Hepatocyte (in vitro differentiated cells): Measurements from ENCODE around the gene BTRC. TPM values are rescaled to one million over a fixed set of nuclear protein-coding genes. Genes with fewer than 3 reads are reported as not detected.

Experiments used
- DNase-seq: peaks from one replicate; pipeline ENCODE4 v3.0.0-alpha.2; 2016; ENCODE audit warnings: low spot score
- H2AFZ ChIP-seq: fragments of 200-600 bp; sonication (generic); 2 replicates; pipeline ENCODE4 v1.6.0; 2016; ENCODE audit warnings: antibody characterized with exemption, mild to moderate bottlenecking
- H3K27ac ChIP-seq: fragments of 200-600 bp; sonication (generic); 2 replicates; pipeline ENCODE4 v1.5.1; 2016; ENCODE audit warnings: mild to moderate bottlenecking
- H3K27me3 ChIP-seq: fragments of 200-600 bp; sonication (generic); 2 replicates; pipeline ENCODE4 v1.6.1; 2016
- H3K36me3 ChIP-seq: fragments of 200-600 bp; sonication (generic); replicated peaks from 2 replicates; pipeline ENCODE4 v1.5.1; 2016; ENCODE audit warnings: low read depth; ENCODE audit not compliant: insufficient read depth
- H3K4me1 ChIP-seq: fragments of 200-600 bp; sonication (generic); 2 replicates; pipeline ENCODE4 v1.5.1; 2016; ENCODE audit warnings: mild to moderate bottlenecking, moderate library complexity; ENCODE audit not compliant: insufficient read depth
- H3K4me2 ChIP-seq: fragments of 200-600 bp; sonication (generic); 2 replicates; pipeline ENCODE4 v1.6.0; 2016
- H3K4me3 ChIP-seq: fragments of 200-600 bp; sonication (generic); 2 replicates; pipeline ENCODE4 v1.5.1; 2016; ENCODE audit warnings: mild to moderate bottlenecking
- H3K79me2 ChIP-seq: fragments of 200-600 bp; sonication (generic); 2 replicates; pipeline ENCODE4 v1.6.0; 2017; ENCODE audit warnings: mild to moderate bottlenecking
- H3K9me2 ChIP-seq: fragments of 200-600 bp; sonication (generic); replicated peaks from 2 replicates; pipeline ENCODE4 v1.6.0; 2017; ENCODE audit warnings: mild to moderate bottlenecking; ENCODE audit not compliant: insufficient read depth
- H3K9me3 ChIP-seq: fragments of 200-600 bp; sonication (generic); 2 replicates; pipeline ENCODE4 v1.5.1; 2016; ENCODE audit warnings: low read depth, mild to moderate bottlenecking
- H4K20me1 ChIP-seq: fragments of 200-600 bp; sonication (generic); 2 replicates; pipeline ENCODE4 v1.6.0; 2016; ENCODE audit warnings: mild to moderate bottlenecking; ENCODE audit not compliant: insufficient read depth, poor library complexity, severe bottlenecking
- EZH2 ChIP-seq: fragments of 200-600 bp; sonication (generic); IDR thresholded peaks from 2 replicates; pipeline ENCODE4 v1.6.1; 2016; ENCODE audit warnings: antibody characterized with exemption, mild to moderate bottlenecking, borderline replicate concordance
- EZH2phosphoT487 ChIP-seq: fragments of 200-600 bp; sonication (generic); IDR thresholded peaks from one replicate; pipeline ENCODE4 v1.6.1; 2018; ENCODE audit warnings: antibody characterized with exemption, mild to moderate bottlenecking, low read depth, moderate library complexity; ENCODE audit not compliant: unreplicated experiment, severe bottlenecking
- WGBS: methylation state at CpG from one replicate; pipeline ENCODE4 v1.1.6; 2016; ENCODE audit warnings: low lambda C conversion rate; ENCODE audit errors: missing lambda C conversion rate; 5-methylcytosine and 5-hydroxymethylcytosine counted together
- microRNA-seq: library from miRNA; unstranded; fragments of <30 nt; microRNA quantifications from one replicate; pipeline ENCODE4, GENCODE V29; 2017
- polyA plus RNA-seq: library from polyadenylated mRNA; unstranded; fragments of >200 nt; fragmentation: Nextera tagmentation; extraction: Ambion mirVana; gene quantifications from 2 replicates; pipeline ENCODE4 v1.2.1, GENCODE V29; 2016
- small RNA-seq: library from RNA; depleted of rRNA; stranded (forward); fragments of <200 nt; gene quantifications from one replicate; pipeline ENCODE3, GENCODE V24; 2014
- total RNA-seq: library from RNA; depleted of rRNA; stranded (reverse); fragments of >200 nt; gene quantifications from 2 replicates; pipeline ENCODE4 v1.2.3, GENCODE V29; 2014
- TF ChIP-seq, protein P1 (sequence below): fragments of 200-600 bp; sonication (generic); IDR thresholded peaks from 2 replicates; pipeline ENCODE4 v1.5.1; 2016; ENCODE audit warnings: antibody characterized with exemption, mild to moderate bottlenecking; ENCODE audit not compliant: poor library complexity

Gene BTRC
- total and polyA plus RNA-seq, 2 experiments from 2014 or later, result 14.5 to 24.3 TPM

DNA sequence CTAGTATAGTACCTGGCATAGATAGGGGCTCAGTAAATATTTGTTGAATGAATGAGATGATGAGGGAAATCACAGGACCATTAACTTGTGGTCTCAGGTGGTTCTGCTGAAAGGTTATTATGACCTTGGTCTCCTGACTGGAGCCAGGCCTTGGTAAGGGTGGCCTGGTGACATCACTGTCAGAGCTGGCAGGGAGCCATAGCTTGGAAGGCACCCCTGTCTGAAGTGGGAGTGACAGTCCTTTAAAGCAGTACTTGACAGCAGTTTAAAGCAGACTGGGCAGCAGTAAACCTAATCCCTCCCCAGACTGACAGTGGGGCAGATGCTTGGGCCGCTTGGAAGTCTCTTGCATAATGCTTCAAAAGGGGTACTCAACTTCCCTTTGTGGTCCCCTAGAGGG lies 247.6 kb downstream of the BTRC start:
- Histone ChIP-seq H3K27ac (no peak overlapping the region), H3K79me2 (no peaks in the 10 kb centered on the region), H3K36me3 (no peaks in the 10 kb centered on the region), H3K4me1 (no peaks in the 10 kb centered on the region), H2AFZ (no peak overlapping the region), H3K4me2 (no peak overlapping the region), H3K9me3 (no peaks in the 10 kb centered on the region), H4K20me1 (no peaks in the 10 kb centered on the region), H3K9me2 (no peaks in the 10 kb centered on the region), H3K27me3 (no peaks in the 10 kb centered on the region), H3K4me3 (no peak overlapping the region)
- no peak for DNase-seq
- WGBS, result 89% methylated on average over 1 of the region's 1 CpG
- TF ChIP-seq EZH2phosphoT487 (no peak), EZH2 (no peak)

DNA sequence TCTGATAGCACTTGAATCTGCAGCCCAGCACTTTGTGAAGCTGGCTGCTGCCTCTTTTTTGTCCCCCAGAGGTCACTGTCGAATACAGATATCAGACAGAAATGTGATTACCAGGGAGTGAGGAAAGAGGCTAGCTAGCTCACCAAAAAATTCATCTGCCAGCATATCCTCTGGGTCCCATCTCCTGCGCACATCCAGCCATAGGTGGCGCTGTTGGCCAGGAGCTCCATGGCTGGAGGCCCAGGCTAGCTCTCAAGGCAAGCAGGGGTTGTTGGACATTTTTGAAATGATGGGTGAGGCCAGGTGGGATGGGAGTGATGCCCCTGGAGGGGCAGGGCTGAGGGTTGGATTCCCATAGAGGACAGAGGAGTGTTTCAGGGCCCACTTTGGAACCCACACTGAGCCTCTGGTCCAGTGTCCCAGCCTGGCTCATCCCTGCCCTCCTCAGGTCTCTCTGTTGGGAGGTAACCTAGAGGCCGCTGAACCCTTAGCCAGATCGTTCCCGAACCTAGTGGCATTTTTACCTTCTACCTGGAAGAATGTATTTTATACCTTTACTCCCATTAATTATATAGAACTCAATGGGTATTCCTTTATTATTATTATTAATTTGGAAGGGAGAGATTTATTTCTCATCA lies 248.9 kb downstream of the BTRC start:
- DNase-seq, result peak; percentile 82
- TF ChIP-seq, protein P1, sequence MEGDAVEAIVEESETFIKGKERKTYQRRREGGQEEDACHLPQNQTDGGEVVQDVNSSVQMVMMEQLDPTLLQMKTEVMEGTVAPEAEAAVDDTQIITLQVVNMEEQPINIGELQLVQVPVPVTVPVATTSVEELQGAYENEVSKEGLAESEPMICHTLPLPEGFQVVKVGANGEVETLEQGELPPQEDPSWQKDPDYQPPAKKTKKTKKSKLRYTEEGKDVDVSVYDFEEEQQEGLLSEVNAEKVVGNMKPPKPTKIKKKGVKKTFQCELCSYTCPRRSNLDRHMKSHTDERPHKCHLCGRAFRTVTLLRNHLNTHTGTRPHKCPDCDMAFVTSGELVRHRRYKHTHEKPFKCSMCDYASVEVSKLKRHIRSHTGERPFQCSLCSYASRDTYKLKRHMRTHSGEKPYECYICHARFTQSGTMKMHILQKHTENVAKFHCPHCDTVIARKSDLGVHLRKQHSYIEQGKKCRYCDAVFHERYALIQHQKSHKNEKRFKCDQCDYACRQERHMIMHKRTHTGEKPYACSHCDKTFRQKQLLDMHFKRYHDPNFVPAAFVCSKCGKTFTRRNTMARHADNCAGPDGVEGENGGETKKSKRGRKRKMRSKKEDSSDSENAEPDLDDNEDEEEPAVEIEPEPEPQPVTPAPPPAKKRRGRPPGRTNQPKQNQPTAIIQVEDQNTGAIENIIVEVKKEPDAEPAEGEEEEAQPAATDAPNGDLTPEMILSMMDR, result peak; percentile 76
- TF ChIP-seq EZH2phosphoT487 (no peak), EZH2 (no peak)
- no peak overlapping the region for H3K27ac ChIP-seq
- H2AFZ ChIP-seq, result no peak overlapping the region
- H3K4me1 ChIP-seq, result no peaks in the 10 kb centered on the region
- H3K9me3 ChIP-seq, result no peaks in the 10 kb centered on the region
- WGBS, result 40% methylated on average over 6 of the region's 6 CpGs
- no peak overlapping the region for H3K4me3 ChIP-seq
- no peaks in the 10 kb centered on the region for H4K20me1 ChIP-seq
- no peaks in the 10 kb centered on the region for H3K27me3 ChIP-seq
- H3K4me2 ChIP-seq, result no peak overlapping the region
- no peaks in the 10 kb centered on the region for H3K36me3 ChIP-seq
- H3K9me2 ChIP-seq, result no peaks in the 10 kb centered on the region
- H3K79me2 ChIP-seq, result no peaks in the 10 kb centered on the region

Small RNA genes within 50 kb of the gene (microRNA-seq; reads per million reads assigned to microRNA genes)
- gene MIR3158-1, result not detected
- not detected for gene MIR3158-2

Small RNA genes within 50 kb of the gene (small RNA-seq; reads per million reads assigned to genes)
- gene MIR3158-1, result not detected
- gene RNU2-43P, result not detected
- 0.34 reads per million, percentile 15 among the genes with 10 or more reads in this experiment for gene RNU2-59P

Other genes with a start within 250 kb of the BTRC start
- gene TLX1, start 222.9 kb upstream of the BTRC start, total RNA-seq, result 0.24 TPM in 1 of 2 replicates, not detected in the other
- gene TLX1, start 222.9 kb upstream of the BTRC start, polyA plus RNA-seq, result 0.68 TPM in 1 of 2 replicates, not detected in the other
- not detected in 2 replicates for gene LBX1, start 124.7 kb upstream of the BTRC start, total RNA-seq
- 0.33 TPM in 1 of 2 replicates, not detected in the other for gene LBX1, start 124.7 kb upstream of the BTRC start, polyA plus RNA-seq
- gene POLL, start 234.1 kb downstream of the BTRC start, total RNA-seq, result 17.7 and 20.9 TPM in 2 replicates
- 16.8 and 19.2 TPM in 2 replicates for gene POLL, start 234.1 kb downstream of the BTRC start, polyA plus RNA-seq
- gene DPCD, start 234.2 kb downstream of the BTRC start, total RNA-seq, result 24.8 and 27.9 TPM in 2 replicates
- 26.5 and 30.1 TPM in 2 replicates for gene DPCD, start 234.2 kb downstream of the BTRC start, polyA plus RNA-seq